HG03097 (cell line): ENCODE data around the gene ZDHHC13.

ENCODE experiments used
- ATAC-seq: cut with Tn5 transposase; IDR thresholded peaks from one replicate; pipeline ENCODE4 v1.9.1; 2021; ENCODE audit not compliant: unreplicated experiment, low FRiP score

The ZDHHC13 gene, protein sequence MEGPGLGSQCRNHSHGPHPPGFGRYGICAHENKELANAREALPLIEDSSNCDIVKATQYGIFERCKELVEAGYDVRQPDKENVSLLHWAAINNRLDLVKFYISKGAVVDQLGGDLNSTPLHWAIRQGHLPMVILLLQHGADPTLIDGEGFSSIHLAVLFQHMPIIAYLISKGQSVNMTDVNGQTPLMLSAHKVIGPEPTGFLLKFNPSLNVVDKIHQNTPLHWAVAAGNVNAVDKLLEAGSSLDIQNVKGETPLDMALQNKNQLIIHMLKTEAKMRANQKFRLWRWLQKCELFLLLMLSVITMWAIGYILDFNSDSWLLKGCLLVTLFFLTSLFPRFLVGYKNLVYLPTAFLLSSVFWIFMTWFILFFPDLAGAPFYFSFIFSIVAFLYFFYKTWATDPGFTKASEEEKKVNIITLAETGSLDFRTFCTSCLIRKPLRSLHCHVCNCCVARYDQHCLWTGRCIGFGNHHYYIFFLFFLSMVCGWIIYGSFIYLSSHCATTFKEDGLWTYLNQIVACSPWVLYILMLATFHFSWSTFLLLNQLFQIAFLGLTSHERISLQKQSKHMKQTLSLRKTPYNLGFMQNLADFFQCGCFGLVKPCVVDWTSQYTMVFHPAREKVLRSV

DNA sequence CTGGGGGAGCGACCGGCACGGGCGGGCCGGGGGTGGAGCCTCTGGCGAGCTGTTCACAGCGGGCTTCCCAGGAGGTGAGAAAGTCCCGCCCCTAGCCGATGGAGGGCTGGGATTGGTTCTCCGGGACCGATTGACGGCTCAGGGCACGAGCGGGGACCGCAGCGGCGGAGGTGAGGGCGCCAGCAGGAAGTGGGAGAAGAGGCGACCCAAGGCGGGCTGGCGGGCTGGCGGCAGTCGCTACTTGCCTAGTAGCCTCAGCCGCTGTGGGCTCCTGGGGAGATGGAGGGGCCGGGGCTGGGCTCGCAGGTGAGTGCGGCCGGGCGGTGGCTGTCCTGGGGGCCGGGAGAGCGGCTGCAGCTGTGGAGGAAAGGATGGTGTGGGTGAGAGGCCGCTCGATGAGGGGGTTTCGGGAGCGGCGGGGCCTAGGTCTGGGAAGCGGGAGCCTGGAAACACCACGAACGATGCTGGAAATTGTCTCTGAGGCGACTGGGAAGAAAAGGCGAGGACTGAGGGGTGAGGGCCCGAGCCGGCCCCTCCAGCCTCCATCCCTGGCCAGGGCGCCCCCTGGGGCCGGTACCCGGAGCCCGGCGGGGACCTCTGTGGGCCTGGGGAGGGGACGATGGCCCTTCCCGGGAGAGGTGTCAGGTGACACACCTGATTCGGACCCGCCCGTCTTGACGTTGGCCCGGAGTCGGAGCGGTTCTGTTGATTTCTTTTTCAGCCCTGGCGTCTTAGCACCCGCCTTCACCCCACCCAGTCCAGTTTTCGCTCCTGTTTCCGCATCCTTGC is at the start of gene ZDHHC13:
Gene ZDHHC13, plus strand, starts transcription at position 198 of the 789 bp plus-strand sequence. Its CDS starts 82 bp downstream, at position 280.
- ATAC-seq: peak; percentile 99

DNA sequence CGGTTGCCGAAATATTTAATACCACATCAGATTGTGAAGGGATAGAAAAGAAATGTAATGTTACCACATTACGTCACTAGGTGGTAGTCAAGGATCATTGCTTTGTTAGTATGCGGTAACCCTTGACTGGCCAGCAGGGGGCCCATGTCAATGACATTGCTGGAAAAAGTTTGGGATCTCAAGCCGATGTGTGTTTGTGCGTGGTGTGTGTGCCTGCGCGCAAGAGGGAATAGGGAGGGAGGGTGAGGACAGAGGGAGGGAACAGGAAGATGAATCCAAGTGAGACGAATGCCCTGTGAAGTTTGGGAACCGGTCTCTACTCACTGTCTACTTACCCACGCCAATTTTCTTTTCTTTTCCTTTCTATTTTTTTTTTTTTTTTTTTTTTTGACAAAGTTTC is 45.7 kb upstream of the ZDHHC13 start:
- peak; percentile 92 for ATAC-seq

DNA sequence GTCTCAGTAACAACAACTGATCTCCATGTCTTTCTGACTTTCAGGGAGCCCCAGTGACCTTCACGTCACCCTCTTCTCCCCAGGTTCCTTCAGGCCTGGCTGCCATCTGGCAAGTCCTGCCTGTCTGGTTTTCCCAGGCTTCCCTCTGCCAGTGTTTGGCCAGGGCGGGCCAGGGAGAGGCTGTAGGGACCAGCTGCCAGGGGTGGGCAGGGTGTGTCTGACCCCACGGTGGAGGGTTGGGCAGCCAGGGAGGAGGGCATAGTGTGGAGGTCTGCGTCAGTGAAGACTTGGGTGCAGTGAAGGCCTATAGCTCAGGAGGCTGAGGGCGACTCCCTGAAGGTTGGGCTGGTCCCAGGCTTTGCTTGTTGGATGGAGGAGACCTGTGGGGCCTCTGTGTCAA is 44.5 kb upstream of the ZDHHC13 start:
- ATAC-seq: no peak

DNA sequence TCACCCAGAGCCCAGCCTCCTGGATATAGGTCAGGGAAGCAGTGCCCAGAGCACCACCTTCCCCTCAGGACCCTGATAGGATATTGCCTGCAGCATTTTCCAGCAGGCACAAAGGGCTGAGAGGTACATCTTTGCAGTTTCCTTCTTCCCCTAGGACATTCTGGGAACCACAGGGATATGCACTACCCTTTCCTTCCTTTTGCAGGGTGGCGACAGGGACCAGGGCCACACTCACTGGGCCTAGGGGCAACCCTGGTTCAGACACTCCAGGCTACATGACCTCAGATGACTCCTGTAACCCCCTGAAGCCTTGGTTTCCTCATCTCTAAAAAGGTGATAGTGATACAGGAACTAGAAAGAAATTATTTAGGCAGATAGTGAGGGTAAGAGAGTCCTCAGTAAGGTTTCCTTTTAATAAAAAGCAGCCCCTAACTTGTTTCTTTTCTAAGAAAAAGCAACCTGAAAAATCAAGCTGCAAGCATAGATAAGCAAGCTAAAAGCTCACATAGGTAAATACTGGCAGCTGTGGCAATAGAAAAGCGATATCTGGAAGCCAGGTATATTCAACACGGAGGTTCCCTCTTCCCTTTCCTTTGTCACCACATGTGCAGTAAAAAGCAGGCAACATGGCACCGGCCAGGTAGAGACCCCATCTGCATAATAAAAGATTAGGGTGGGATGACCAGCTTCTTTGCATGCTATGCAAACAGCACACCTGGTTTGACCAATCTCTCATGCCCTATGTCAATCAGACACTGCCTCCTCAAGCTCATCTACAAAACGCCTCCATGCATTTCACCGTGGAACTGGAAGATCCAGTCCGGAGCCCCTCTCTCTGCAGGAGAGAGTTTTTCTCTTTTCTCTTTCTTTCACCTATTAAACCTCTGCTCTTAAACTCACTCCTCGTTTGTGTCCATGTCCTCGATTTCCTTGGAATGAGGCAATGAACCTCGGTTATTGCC is 43.2 kb upstream of the ZDHHC13 start:
- ATAC-seq: no peak

DNA sequence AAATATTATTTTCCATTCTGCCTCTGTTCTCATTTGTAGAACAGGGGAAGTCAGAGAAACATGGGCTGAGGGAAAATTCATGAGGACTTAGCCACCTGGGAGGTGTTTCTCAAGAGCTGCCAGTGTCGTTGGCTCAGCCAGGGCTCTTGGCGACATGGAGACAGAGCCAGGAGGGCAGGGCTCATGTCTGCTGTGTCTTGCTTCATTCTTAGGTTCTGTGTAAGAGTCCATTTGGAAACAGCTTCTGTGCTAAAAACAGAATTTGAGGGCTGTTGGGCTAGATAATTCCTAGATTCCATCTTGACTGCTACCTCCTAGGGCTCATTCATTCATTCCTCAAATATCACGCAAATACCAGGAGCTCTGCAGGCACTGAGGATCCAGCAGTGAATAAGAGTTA is 41.3 kb upstream of the ZDHHC13 start:
- ATAC-seq: no peak

DNA sequence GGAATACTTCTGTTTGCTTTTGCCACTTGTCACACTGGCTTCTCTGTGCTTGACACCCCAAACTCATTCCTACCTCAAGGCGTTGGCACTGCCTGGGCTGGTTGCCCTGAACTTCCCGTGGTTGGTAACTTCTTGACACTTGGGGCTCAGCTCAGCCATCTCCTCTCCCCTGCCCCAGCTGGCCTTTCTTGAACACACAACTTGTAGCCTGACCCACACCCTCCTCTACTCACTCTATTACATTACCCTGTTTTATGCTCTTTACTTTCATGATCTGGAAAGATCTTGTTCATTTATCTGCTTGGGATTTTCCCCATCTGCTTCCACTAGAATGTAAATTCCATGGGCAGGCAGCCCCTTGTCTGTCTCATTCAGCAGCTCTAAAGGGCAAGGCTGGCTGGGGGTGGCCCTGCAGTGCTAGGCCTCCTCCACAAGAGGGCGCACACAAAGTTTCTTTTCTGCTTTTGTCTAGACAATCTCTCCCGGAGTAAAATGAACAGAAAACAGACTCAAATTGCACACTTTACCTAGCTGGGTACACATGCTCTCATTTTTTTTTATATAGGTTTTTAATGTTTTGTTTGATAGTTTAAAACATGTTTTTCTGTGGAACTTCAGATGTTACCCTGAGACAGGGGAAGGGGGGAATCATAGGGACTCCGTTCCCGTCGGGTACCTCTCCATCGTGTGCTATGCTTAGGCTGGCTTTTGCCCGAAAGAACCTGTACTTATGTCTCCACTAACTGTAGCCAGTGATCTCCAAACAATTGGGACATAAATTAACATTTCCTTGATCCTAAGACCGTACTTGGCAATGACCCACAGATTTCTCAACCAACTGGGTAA is 40.0 kb upstream of the ZDHHC13 start:
- ATAC-seq: no peak

DNA sequence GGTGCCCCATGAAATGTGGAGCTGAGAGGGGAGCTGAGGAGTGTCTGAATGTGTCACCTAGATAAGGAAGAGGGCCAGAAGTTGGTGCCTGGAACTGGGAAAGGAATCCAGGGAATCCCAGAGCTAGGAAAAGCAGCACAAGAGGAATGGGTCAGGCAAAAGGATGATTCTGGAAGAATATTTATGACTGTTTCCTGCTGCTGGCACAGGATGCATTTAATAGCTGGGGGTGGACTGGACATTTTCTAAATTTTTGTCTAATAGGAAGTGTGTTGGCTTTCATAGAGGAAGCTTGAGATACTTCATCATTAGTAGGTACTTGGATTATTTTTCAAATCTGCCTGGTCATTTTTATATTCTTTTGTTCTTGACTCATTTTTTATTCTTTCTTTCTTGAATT is 39.0 kb upstream of the ZDHHC13 start:
- ATAC-seq: no peak

DNA sequence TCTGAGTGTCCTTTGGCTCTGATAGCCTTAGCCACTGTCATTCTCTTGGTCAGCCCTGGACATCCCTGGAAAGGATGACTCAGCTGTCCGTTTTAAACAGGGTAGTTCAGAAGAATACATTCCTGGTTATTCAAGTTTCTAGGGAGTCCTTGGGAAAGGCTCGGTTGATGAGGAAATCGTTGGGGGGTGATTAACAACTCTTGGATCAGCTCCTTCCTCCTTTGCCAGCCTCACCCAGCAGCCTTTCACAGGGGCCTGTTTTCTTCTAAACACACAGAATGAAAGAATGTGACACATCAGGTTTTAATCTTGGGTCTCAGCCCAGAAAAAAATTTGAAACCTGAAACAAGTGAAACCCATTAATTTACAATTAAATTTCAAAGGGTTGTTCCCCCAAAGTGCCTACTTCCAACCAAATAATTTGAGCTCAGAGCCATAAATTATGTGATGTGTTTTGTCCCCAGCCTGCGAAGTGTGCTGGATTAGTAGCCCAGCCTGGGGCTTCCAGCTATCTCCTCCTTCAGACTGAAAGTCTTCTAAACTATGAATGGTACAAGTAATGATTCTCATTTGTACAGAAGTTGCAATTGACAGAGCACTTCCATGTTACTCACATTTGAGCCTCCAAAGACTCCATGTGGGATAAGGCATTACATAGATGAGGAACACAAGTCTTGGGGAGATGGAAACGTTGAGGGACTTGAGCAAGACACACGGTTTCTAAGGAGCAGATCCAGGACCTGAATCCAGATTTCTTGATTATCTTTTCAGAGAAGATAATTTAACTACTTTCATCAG is 37.1 kb upstream of the ZDHHC13 start:
- ATAC-seq: no peak

DNA sequence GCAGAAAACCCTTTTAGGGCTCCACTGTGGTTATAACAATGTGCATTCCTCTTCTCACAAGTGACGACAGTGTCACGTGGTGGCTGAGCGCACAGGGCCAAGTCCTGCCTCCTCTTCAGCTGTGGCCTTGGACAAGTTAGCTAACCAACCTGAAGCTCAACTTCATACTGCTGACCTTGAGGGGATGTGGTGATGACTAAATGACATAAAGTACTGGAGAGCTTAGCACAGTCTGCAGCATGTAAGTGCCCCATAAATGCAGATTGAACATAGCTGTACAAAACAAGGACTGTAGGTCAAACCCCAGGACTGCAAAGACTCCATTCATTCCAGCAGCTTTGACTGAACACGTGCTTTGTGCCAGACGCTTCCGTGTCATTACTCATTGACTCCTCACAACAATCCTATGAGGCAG is 36.4 kb upstream of the ZDHHC13 start:
- ATAC-seq: no peak

DNA sequence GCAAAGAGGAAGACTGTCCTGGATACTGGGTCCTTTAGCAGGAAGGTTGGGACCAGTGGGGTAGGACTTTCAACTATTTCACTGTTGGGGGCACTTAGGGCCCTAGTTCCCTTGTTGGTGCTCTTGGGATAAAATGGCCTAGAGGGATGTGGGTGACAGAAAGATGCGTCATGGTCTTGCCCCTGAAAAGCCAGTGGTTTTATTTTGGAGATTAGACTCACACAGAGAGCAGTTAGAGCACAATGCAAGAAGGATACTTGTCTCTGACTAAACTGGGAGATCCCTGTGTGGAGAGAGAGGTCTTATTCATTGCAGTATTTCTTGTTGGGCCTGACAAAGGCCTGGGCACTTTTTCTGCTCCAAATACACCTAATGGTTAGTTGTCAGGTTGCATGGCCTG is 33.8 kb upstream of the ZDHHC13 start:
- no peak for ATAC-seq

DNA sequence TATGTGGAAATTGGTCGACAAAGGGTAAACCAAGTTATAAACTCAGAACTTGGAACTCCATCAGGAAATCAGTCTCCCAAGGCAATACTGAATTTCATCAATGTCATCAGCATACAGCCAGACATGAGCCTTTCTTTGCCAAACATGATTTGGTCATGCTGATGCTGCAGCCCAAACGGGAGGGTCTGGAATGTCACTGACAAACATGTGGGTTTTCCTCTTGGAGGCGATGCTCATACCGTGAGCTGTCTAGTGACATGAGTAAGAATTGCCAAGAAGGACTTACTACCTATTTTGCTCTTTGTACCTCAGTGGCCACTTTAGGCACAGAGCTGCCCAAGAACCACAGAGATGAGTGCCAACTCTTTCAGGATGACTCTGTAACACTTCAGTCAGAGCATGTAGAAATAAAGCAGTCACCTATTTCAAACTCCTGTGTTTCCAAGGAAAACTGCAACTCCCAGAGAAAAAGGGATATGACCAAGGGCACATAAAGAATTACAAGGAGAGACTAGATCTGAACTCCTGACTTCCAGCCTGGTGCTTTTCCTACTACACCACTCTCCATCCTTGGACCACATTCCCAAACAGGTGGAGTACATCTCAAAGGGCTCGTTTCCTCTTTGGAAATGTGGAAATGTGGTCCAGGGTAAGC is 32.2 kb upstream of the ZDHHC13 start:
- no peak for ATAC-seq

DNA sequence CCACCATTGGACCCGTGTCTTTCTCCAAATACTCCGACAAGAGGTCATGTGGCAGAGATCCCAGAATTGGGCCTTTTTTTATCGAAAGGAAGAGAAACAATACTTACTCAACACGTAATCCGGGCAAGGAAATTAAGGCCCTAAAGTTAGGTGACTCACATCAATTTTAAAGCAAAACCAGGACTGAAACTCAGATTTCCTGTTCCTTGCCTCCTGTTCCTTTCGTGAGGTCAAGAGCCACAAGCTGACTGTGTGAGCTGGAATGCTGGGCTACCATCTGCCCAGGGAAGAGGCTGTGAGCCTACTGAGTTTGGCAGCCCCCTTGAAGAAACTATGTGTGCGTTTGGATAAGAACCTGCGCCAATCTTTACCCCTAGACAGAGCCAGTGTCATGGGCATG is 29.3 kb upstream of the ZDHHC13 start:
- ATAC-seq: no peak

DNA sequence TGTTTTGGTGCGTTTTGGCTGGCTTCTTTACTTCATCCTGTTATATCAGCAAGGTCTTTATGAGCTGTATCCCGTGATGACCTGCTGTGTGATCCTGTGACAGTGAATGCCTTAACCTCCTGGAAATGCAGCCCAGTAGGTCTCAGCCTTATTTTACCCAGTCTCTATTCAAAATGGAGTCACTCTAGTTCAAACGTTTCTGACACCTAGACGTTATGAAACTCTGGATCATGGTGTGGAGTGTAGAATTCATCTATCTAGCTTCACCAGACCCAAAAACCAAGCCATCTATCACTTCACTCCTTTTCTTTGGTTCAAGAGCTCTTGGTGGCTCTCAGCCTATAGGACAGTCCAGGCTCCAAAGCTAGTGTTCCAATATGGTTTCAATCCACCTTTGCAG is 28.2 kb upstream of the ZDHHC13 start:
- ATAC-seq: no peak

DNA sequence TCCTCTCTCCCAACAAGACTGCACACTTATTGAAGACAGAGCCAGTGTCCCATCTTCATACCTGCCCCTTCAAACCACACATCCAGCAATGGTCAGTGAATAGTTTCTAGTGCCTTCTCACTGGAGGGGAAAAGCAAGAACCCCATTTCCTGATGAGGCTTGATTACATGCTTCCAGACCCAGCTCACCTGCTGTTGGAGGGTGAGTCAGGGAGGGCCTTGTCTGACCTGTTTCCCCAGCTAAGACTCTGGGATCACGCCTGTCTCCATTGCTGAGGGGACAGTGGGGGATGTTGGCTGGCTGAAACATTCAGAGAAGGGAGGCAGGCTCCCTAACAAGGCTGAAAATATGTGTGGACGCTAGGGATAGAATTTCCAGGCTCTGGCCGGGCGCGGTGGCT is 27.5 kb upstream of the ZDHHC13 start:
- no peak for ATAC-seq

DNA sequence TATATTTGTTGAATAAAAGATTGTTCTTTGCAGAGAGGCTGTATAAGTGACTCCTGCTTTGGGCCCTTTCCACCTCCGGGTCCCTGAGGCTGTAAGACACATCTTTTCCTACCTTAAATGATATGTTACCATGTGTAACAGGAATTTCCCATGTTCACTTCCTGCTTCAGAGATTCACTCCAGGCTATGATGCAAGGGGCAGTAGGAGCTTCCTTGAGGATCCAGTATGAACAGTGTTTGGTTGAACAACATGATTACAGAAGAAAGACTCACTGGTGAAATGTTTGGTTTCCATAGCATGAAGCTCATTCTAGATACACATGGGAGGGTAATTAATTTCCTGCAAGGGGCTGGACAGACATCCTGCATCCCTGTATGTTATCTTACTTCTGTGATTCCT is 25.6 kb upstream of the ZDHHC13 start:
- no peak for ATAC-seq

DNA sequence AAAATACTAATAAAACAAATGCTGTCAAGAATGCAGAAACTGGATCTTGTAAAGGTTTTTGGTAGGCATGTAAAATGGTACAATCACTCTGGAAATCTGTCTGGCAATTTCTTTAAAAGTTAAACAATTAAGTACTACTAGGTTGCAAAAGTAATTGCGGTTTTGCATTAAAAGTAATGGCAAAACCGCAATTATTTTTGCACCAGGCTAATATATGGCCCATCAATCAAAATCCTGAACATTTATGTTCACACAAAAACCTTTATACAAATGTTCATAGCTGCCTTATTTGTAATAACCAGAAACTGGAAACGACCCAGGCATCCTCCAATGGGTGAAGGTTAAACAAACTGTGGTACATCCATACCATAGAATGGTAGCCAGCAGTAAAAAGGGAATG is 24.6 kb upstream of the ZDHHC13 start:
- ATAC-seq: no peak

DNA sequence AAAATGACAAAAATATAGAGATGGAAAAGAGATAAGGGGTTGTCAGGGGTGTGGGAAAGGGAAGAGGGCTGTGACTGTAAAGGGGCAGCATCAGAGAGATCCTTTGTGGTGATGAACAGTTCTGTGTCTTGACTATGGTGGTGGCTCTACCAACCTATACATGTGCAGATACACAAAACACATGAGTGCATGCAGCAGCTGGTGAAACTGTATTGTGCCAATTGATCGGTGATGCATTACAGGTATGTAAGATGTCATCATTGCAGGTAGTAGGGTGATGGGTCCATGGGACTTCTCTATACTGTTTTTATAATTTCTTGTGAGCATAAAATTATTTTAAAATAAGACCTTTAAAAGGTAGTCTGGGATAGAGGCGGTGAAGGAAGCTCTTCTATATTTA is 24.1 kb upstream of the ZDHHC13 start:
- ATAC-seq: no peak

DNA sequence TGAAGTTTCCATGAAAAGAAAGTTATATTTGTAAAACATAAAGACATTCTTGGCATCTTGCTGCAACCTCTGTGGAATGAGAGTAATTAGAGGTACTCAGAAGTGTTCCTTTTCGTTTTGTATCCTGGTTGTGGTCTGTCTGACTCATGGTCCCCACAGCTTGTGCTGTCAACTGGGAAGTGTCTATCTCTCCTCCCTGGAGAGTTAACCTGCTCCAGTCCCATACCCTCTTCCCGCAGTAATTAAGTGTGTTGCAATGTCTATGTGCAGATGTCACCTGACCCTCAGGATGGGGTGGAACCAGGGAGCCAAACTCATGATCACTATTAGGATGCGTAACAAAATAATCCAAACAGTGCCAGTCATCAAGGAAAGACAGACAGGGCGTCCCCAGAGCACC is 23.0 kb upstream of the ZDHHC13 start:
- ATAC-seq: no peak
